K562 (cell line): Measurements from ENCODE around the gene IL10. TPM values are rescaled to one million over a fixed set of nuclear protein-coding genes. Genes with fewer than 3 reads are reported as not detected.
A peak's percentile ranks its signal among the peaks of the same experiment; 100 is the strongest.

Experiments
- BCL6 ChIP-seq: fragments of 250-450 bp; sonication (Bioruptor Pico); IDR thresholded peaks from 2 replicates; pipeline ENCODE4 v1.4.0; 2020
- MLX ChIP-seq, 2 experiments: fragments of 450-650 bp in 1 of 2; sonication (generic) in 1 of 2; formaldehyde crosslinking; conservative IDR thresholded peaks; 2 replicates each; pipeline versions ENCODE4 v1.4.0 to v1.8.1; 2020 to 2022; ENCODE audit warnings: mild to moderate bottlenecking in 1 of 2, missing genetic modification reagents in 1 of 2
- MTF1 ChIP-seq: fragments of 250-450 bp; sonication (Bioruptor Pico); IDR thresholded peaks from 2 replicates; pipeline ENCODE4 v1.9.0; 2021; ENCODE audit warnings: moderate library complexity, mild to moderate bottlenecking, inconsistent platforms, borderline replicate concordance
- RERE ChIP-seq: sonication (generic); formaldehyde crosslinking; IDR thresholded peaks from 2 replicates; pipeline ENCODE4 v1.8.0; 2023; ENCODE audit warnings: missing genetic modification reagents, mild to moderate bottlenecking, borderline replicate concordance
- RFX1 ChIP-seq: fragments of 450-650 bp; IDR thresholded peaks from 2 replicates; pipeline ENCODE4 v1.6.1; 2016; ENCODE audit warnings: mild to moderate bottlenecking, moderate library complexity
- TAF1 ChIP-seq: IDR thresholded peaks from 2 replicates; pipeline ENCODE4 v1.6.1; 2011; ENCODE audit warnings: mild to moderate bottlenecking, low read length, moderate library complexity; ENCODE audit not compliant: insufficient read depth, control insufficient read depth, severe bottlenecking; ENCODE audit errors: extremely low read depth
- TCF15 ChIP-seq: fragments of 250-450 bp; sonication (Bioruptor Pico); IDR thresholded peaks from 2 replicates; pipeline ENCODE4 v1.8.0; 2022; ENCODE audit warnings: moderate library complexity, mild to moderate bottlenecking, inconsistent platforms
- polyA plus RNA-seq, 8 experiments: library from polyadenylated mRNA; depleted of rRNA in 4 of 8; stranded (reverse) in 5 of 8; unstranded in 3 of 8; fragments of >200 nt; fragmentation: Nextera tagmentation in 2 of 8; fragmentation: Illumina TruSeq in 1 of 8; extraction: Ambion mirVana in 2 of 8; extraction: Trizol in 1 of 8; gene quantifications; 2 replicates each; pipeline versions ENCODE4 v1.2.1 to v1.2.3, GENCODE V29; 2011 to 2014; ENCODE audit warnings: inconsistent platforms in 1 of 8, missing spikeins in 1 of 8
- total RNA-seq, 7 experiments: library from RNA; depleted of rRNA in 6 of 7; stranded (reverse); fragments of >200 nt in 6 of 7; fragmentation: Illumina TruSeq in 2 of 7; extraction: Trizol in 2 of 7; gene quantifications; 2 replicates each; pipeline versions ENCODE4 v1.2.1 to v1.2.3, GENCODE V29; 2011 to 2021; ENCODE audit warnings: low replicate concordance in 1 of 7
- TF ChIP-seq, protein P1 (sequence below), 2 experiments: fragments of 450-650 bp; IDR thresholded peaks; 2 replicates each; pipeline ENCODE4 v1.6.1; 2016; ENCODE audit warnings: mild to moderate bottlenecking in 2 of 2, borderline replicate concordance in 1 of 2, low read depth in 1 of 2, moderate library complexity in 1 of 2
- TF ChIP-seq, protein P2 (sequence below): sonication (generic); formaldehyde crosslinking; IDR thresholded peaks from 2 replicates; pipeline ENCODE4 v1.8.0; 2022; ENCODE audit warnings: mild to moderate bottlenecking, missing genetic modification reagents

Gene IL10
- total and polyA plus RNA-seq, 9 of the 15 experiments (the other 6 are each of a cell fraction or from before 2014, with no cell fraction given) = 0.29 TPM; not detected in 8

DNA sequence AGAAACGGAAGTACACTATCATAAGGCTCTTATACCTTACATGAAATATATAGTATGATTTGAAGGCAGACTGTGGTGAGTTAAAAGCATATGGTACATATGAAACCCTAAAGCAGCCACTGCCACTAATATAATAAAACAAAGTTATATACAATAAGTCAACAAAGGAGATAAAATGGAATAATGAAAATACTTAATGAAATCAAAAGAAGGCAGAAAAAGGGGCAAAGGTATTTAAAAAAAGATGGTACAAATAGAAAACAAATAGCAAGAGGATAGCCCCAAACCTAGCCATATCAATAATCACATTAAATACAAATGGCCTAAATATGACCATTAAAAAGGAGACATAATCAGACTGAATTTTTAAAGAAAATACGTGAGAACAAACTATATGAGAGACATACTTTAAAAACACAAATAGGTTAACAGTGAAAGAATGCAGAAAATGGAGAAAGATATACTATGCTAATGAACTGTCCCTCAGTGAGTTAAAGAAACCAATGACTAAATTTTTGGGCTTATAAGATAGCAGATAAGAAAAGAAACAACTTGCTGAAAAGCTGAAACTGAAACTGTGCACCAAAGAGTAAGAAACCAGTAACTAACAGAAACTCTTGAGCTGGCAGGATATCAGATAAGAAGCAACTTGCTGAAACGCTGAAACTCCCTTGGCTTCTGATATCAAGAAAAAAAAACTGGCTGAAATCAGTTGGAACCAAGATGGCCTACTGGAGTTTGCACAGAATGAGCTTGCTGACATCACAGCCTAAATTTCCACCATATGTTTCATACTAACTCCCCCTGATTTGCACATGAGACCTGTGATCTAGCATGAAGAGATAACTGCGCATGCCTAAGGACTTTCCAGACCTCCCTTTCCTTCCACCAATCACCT is 44.3 kb upstream of the IL10 start (continued):
- TF ChIP-seq, protein P1, sequence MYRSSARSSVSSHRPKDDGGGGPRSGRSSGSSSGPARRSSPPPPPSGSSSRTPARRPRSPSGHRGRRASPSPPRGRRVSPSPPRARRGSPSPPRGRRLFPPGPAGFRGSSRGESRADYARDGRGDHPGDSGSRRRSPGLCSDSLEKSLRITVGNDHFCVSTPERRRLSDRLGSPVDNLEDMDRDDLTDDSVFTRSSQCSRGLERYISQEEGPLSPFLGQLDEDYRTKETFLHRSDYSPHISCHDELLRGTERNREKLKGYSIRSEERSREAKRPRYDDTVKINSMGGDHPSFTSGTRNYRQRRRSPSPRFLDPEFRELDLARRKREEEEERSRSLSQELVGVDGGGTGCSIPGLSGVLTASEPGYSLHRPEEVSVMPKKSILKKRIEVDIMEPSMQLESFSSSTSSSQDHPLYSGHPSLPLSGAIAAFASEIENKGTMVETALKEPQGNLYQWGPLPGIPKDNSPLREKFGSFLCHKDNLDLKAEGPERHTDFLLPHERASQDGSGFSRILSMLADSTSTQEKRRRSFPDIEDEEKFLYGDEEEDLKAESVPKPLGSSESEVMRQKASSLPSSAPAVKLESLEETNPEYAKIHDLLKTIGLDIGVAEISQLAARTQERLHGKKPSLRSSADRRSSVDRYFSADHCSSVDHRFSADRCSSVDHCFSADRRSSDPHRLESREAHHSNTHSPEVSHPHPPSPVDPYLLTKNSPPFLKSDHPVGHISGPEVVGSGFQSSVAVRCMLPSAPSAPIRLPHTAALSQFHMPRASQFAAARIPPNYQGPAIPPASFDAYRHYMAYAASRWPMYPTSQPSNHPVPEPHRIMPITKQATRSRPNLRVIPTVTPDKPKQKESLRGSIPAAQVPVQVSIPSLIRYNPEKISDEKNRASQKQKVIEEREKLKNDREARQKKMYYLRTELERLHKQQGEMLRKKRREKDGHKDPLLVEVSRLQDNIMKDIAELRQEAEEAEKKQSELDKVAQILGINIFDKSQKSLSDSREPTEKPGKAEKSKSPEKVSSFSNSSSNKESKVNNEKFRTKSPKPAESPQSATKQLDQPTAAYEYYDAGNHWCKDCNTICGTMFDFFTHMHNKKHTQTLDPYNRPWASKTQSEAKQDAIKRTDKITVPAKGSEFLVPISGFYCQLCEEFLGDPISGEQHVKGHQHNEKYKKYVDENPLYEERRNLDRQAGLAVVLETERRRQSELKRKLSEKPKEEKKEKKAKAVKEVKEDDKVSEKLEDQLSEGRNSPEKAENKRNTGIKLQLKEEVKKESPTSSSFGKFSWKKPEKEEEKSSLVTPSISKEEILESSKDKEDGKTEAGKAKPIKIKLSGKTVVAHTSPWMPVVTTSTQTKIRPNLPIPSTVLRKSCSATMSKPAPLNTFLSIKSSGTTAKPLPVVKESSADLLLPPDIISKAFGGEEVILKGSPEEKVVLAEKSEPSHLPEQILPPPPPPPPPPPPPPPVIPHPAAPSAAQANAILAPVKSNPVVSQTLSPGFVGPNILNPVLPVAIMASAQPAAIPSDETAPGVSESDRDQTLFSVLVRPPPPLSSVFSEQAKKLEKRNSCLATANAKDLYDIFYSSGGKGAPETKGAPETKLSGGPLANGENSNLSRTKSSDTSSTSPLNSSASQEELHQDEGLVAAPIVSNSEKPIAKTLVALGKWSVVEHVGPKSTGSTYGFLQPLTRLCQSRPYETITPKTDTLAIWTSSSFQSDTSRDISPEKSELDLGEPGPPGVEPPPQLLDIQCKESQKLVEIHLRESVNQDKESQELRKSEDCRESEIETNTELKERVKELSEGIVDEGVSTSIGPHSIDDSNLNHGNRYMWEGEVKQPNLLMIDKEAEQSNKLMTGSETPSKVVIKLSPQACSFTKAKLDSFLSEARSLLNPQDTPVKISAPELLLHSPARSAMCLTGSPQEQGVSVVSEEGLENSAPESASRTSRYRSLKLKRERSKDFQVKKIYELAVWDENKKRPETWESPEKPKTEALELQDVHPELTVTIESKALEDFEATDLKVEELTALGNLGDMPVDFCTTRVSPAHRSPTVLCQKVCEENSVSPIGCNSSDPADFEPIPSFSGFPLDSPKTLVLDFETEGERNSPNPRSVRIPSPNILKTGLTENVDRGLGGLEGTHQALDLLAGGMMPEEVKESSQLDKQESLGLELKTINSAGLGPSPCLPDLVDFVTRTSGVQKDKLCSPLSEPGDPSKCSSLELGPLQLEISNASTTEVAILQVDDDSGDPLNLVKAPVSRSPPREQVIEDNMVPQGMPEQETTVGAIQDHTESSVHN (IDR thresholded peaks at IDR 0.05; ENCODE audit: borderline replicate concordance in 1 of 2, low read depth in 1 of 2) = peak in 1 of 2 experiments; percentile 29; a peak in 2 of 4 replicates
- TF ChIP-seq BCL6 (CRISPR knock-in tag) (no peak), TCF15 (CRISPR knock-in tag) (no peak), RERE (no peak), TAF1 (no peak), MLX (CRISPR knock-in tag; conservative IDR thresholded peaks at IDR 0.05) (no peak), RFX1 (no peak), MTF1 (CRISPR knock-in tag) (no peak)
- TF ChIP-seq, protein P2, sequence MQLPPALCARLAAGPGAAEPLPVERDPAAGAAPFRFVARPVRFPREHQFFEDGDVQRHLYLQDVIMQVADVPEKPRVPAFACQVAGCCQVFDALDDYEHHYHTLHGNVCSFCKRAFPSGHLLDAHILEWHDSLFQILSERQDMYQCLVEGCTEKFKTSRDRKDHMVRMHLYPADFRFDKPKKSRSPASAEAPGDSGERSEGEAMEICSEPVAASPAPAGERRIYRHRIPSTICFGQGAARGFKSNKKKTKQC = no peak
